ENCODE measurements around the gene RCBTB1. TPM values are rescaled to one million over a fixed set of nuclear protein-coding genes. Genes with fewer than 3 reads are reported as not detected.

RCBTB1 gene
- total RNA-seq, 1 experiment from 2014 or later, result 14.8 TPM

GRCh38 chr13:49584771-49585182 lies 581 bp downstream of the RCBTB1 start:
- no peaks in the 10 kb centered on the region for H3K9me3 ChIP-seq (ENCODE audit: control insufficient read depth, insufficient read depth, low read depth, low read length)
- peak overlapping the region; percentile 75 to 87 for H3K4me3 ChIP-seq (ENCODE audit: low read depth in 2 of 2, low read length in 2 of 2)
- TF ChIP-seq REST (IDR thresholded peaks at IDR 0.05; ENCODE audit: insufficient read depth in 1 of 2, low read depth in 2 of 2, low read length in 1 of 2) (no peak), TCF7L2 (IDR thresholded peaks at IDR 0.05; ENCODE audit: low read depth, low read length) (no peak), POLR2AphosphoS5 (IDR thresholded peaks at IDR 0.05; ENCODE audit: low read depth, low read length) (no peak), SIN3A (IDR thresholded peaks at IDR 0.05; ENCODE audit: borderline replicate concordance, insufficient read depth, low read depth, low read length) (no peak), CTCF (IDR thresholded peaks at IDR 0.05) (no peak)
- ChIA-PET POLR2A (interaction anchor here (0.6 kb wide), 2 partner anchors 141 to 1282 kb away, joined by 3 read pairs; partner anchors contain the start of genes CAB39L and SETDB2), CTCF (no interaction called here)
- BruUV-seq (replicated peaks), result no TSS peak
- H3K4me1 ChIP-seq (ENCODE audit: control insufficient read depth, insufficient read depth, low read length), result peaks cover 7% of the 10 kb centered on the region; the same call in 1 of the 2 replicates
- DNase-seq (ENCODE audit: low read depth, low spot score) (no peak), ATAC-seq (peak; percentile 2; the same call in 1 of the 2 replicates)
- H3K27ac ChIP-seq (ENCODE audit: low read length), result peak overlapping the region; percentile 79
- H3K27me3 ChIP-seq (ENCODE audit: control insufficient read depth, insufficient read depth, low read length), result no peaks in the 10 kb centered on the region
- in situ Hi-C loops (cut with HindIII; ENCODE audit: low pct_unique_long_range_greater_than_20kb, low sequenced_read_pairs), result no loop called here
- intact Hi-C loops (cut with micrococcal nuclease; ENCODE audit: unreplicated experiment), result no loop called here
- H3K36me3 ChIP-seq (ENCODE audit: control insufficient read depth, insufficient read depth, low read length), result peaks cover 3% of the 10 kb centered on the region; the same call in 1 of the 2 replicates

- BruUV-seq (replicated peaks), result no TSS peak
- H3K4me3 ChIP-seq (ENCODE audit: low read depth in 2 of 2, low read length in 2 of 2), result no peak overlapping the region
- intact Hi-C loops (cut with micrococcal nuclease; ENCODE audit: unreplicated experiment), result no loop called here
- CTCF ChIA-PET, result no interaction called here
- in situ Hi-C loops (cut with HindIII; ENCODE audit: low pct_unique_long_range_greater_than_20kb, low sequenced_read_pairs), result no loop called here
- TF ChIP-seq TCF7L2 (IDR thresholded peaks at IDR 0.05; ENCODE audit: low read depth, low read length) (no peak), SIN3A (IDR thresholded peaks at IDR 0.05; ENCODE audit: borderline replicate concordance, insufficient read depth, low read depth, low read length) (no peak), REST (IDR thresholded peaks at IDR 0.05; ENCODE audit: insufficient read depth in 1 of 2, low read depth in 2 of 2, low read length in 1 of 2) (no peak), CTCF (IDR thresholded peaks at IDR 0.05) (no peak), POLR2AphosphoS5 (IDR thresholded peaks at IDR 0.05; ENCODE audit: low read depth, low read length) (no peak)
- H3K9me3 ChIP-seq (ENCODE audit: control insufficient read depth, insufficient read depth, low read depth, low read length), result no peaks in the 10 kb centered on the region
- no peaks in the 10 kb centered on the region for H3K27me3 ChIP-seq (ENCODE audit: control insufficient read depth, insufficient read depth, low read length)
- H3K36me3 ChIP-seq (ENCODE audit: control insufficient read depth, insufficient read depth, low read length), result peaks cover 3% of the 10 kb centered on the region; the same call in 1 of the 2 replicates
- POLR2A ChIA-PET, result interaction anchor here (0.5 kb wide), 1 partner anchor 600 kb away, joined by 3 read pairs; no protein-coding TSS in a partner anchor
- H3K27ac ChIP-seq (ENCODE audit: low read length), result no peak overlapping the region
- no peak for ATAC-seq
- peaks cover 2% of the 10 kb centered on the region; the same call in 1 of the 2 replicates for H3K4me1 ChIP-seq (ENCODE audit: control insufficient read depth, insufficient read depth, low read length)
- no peak for DNase-seq (ENCODE audit: low read depth, low spot score)
These were observed 4.2 kb downstream of the RCBTB1 start for GRCh38 chr13:49580980-49581680.
